Endothelial cell of umbilical vein (primary cell): ENCODE results near the gene RNF5.

Experiments
- EZH2 ChIP-seq: IDR thresholded peaks from 2 replicates; pipeline ENCODE4 v1.6.1; 2012; ENCODE audit warnings: borderline replicate concordance, low read depth, mild to moderate bottlenecking, moderate library complexity, low read length, inconsistent platforms; ENCODE audit not compliant: severe bottlenecking
- FOS ChIP-seq: IDR thresholded peaks from 2 replicates; pipeline ENCODE4 v1.6.1; 2011; ENCODE audit warnings: mild to moderate bottlenecking, low read length, moderate library complexity, borderline replicate concordance; ENCODE audit not compliant: insufficient read depth
- JUN ChIP-seq: IDR thresholded peaks from 2 replicates; pipeline ENCODE4 v1.6.1; 2011; ENCODE audit warnings: borderline replicate concordance, low read depth; ENCODE audit not compliant: insufficient read length, insufficient read depth
- MAX ChIP-seq: IDR thresholded peaks from 2 replicates; pipeline ENCODE4 v1.6.1; 2011; ENCODE audit not compliant: insufficient read depth, insufficient read length
- MYC ChIP-seq: IDR thresholded peaks from one replicate; pipeline ENCODE4 v1.6.1; 2011; ENCODE audit warnings: mild to moderate bottlenecking, low read depth, low read length
- POLR2A ChIP-seq: IDR thresholded peaks from 2 replicates; pipeline ENCODE4 v1.6.1; 2012; ENCODE audit warnings: low read depth, mild to moderate bottlenecking, control low read depth, low read length
- POLR2AphosphoS5 ChIP-seq: IDR thresholded peaks from 2 replicates; pipeline ENCODE4 v1.6.1; 2012; ENCODE audit warnings: low read depth, mild to moderate bottlenecking, control low read depth, low read length, moderate library complexity; ENCODE audit not compliant: insufficient read depth
- TF ChIP-seq, protein P1 (sequence below), 2 donors: IDR thresholded peaks; 1 replicate in 1 of 2; 2 replicates in 1 of 2; pipeline ENCODE4 v1.5.1; 2011; ENCODE audit warnings: low read length in 2 of 2, mild to moderate bottlenecking in 2 of 2, moderate library complexity in 2 of 2, control low read depth in 1 of 2, inconsistent platforms in 1 of 2, low read depth in 1 of 2; ENCODE audit not compliant: insufficient read depth in 1 of 2; ENCODE audit errors: extremely low read depth in 1 of 2

GRCh38 chr6:32182555-32182981 lies 4.4 kb downstream of the RNF5 start:
- TF ChIP-seq, protein P1, sequence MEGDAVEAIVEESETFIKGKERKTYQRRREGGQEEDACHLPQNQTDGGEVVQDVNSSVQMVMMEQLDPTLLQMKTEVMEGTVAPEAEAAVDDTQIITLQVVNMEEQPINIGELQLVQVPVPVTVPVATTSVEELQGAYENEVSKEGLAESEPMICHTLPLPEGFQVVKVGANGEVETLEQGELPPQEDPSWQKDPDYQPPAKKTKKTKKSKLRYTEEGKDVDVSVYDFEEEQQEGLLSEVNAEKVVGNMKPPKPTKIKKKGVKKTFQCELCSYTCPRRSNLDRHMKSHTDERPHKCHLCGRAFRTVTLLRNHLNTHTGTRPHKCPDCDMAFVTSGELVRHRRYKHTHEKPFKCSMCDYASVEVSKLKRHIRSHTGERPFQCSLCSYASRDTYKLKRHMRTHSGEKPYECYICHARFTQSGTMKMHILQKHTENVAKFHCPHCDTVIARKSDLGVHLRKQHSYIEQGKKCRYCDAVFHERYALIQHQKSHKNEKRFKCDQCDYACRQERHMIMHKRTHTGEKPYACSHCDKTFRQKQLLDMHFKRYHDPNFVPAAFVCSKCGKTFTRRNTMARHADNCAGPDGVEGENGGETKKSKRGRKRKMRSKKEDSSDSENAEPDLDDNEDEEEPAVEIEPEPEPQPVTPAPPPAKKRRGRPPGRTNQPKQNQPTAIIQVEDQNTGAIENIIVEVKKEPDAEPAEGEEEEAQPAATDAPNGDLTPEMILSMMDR (IDR thresholded peaks at IDR 0.05; ENCODE audit: extremely low read depth in 1 of 2, insufficient read depth in 1 of 2, low read depth in 1 of 2, low read length in 2 of 2): no peak
- TF ChIP-seq EZH2 (no peak), JUN (no peak), FOS (no peak), POLR2AphosphoS5 (no peak), POLR2A (no peak), MYC (no peak), MAX (no peak)
